KMS-11 (cell line): ENCODE data around the gene C5orf15.

Experiments
- H2AFZ ChIP-seq: fragments of 200-600 bp; sonication (generic); 2 replicates; pipeline ENCODE4 v1.6.1; 2016; ENCODE audit warnings: antibody characterized with exemption, mixed run types, low read depth
- H3K27ac ChIP-seq: fragments of 200-600 bp; sonication (generic); 2 replicates; pipeline ENCODE4 v1.6.1; 2016; ENCODE audit warnings: mild to moderate bottlenecking, mixed run types
- H3K27me3 ChIP-seq: fragments of 200-600 bp; sonication (generic); 2 replicates; pipeline ENCODE4 v1.6.1; 2017; ENCODE audit warnings: mild to moderate bottlenecking, low read depth, mixed run types, moderate library complexity; ENCODE audit not compliant: insufficient read depth
- H3K36me3 ChIP-seq: fragments of 200-600 bp; sonication (generic); 2 replicates; pipeline ENCODE4 v1.6.1; 2017; ENCODE audit warnings: mild to moderate bottlenecking, mixed run types; ENCODE audit not compliant: insufficient read depth
- H3K4me1 ChIP-seq: fragments of 200-600 bp; sonication (generic); 2 replicates; pipeline ENCODE4 v1.6.1; 2016; ENCODE audit warnings: mild to moderate bottlenecking, low read depth, mixed run types; ENCODE audit not compliant: poor library complexity, severe bottlenecking
- H3K4me2 ChIP-seq: fragments of 200-600 bp; sonication (generic); 2 replicates; pipeline ENCODE4 v1.7.0; 2016; ENCODE audit warnings: mild to moderate bottlenecking, mixed run types
- H3K4me3 ChIP-seq: fragments of 200-600 bp; sonication (generic); IDR thresholded peaks from 2 replicates; pipeline ENCODE4 v1.6.1; 2017; ENCODE audit warnings: low read depth, low read length, mixed read lengths; ENCODE audit not compliant: insufficient read depth
- H3K79me2 ChIP-seq: fragments of 200-600 bp; sonication (generic); 2 replicates; pipeline ENCODE4 v1.6.1; 2016; ENCODE audit warnings: low read depth, mixed run types; ENCODE audit not compliant: insufficient read depth
- H3K9ac ChIP-seq: fragments of 200-600 bp; sonication (generic); 2 replicates; pipeline ENCODE4 v1.6.1; 2016; ENCODE audit warnings: mild to moderate bottlenecking, mixed run types
- H4K20me1 ChIP-seq: fragments of 200-600 bp; sonication (generic); 2 replicates; pipeline ENCODE4 v1.6.1; 2016; ENCODE audit warnings: mild to moderate bottlenecking, mixed run types; ENCODE audit not compliant: insufficient read depth
- CTCF ChIP-seq: fragments of 200-600 bp; sonication (generic); conservative IDR thresholded peaks from 2 replicates; pipeline ENCODE4 v1.6.1; 2017; ENCODE audit warnings: low read depth, mild to moderate bottlenecking, antibody characterized with exemption, low read length, moderate library complexity, mixed read lengths

C5orf15 gene

GRCh38 chr5:133968204-133968980 lies at the start of gene C5orf15:
Gene C5orf15, minus strand, starts transcription at chr5:133968625. Its CDS starts 41 bp downstream, at chr5:133968584.
- H3K4me3 ChIP-seq = no peak within 1 kb of the TSS
- H3K36me3 ChIP-seq = no peaks in the 10 kb centered on the region; the same call in 1 of the 2 replicates
- H3K27me3 ChIP-seq = no peaks in the 10 kb centered on the region
- peaks cover 21% of the 10 kb centered on the region for H3K4me1 ChIP-seq
- TF ChIP-seq CTCF = no peak; the same call in 1 of the 2 replicates
- peak within 1 kb of the TSS; percentile 68 for H3K9ac ChIP-seq
- no peaks in the 10 kb centered on the region for H4K20me1 ChIP-seq
- peaks cover 29% of the 10 kb centered on the region; the same call in 1 of the 2 replicates for H3K79me2 ChIP-seq
- H2AFZ ChIP-seq = peak within 1 kb of the TSS; percentile 69
- peak within 1 kb of the TSS; percentile 34 for H3K27ac ChIP-seq
- H3K4me2 ChIP-seq = peak within 1 kb of the TSS; percentile 81

GRCh38 chr5:134008266-134008749 lies 39.9 kb upstream of the C5orf15 start:
- Histone ChIP-seq H2AFZ (no peak overlapping the region), H3K4me2 (no peak overlapping the region)

GRCh38 chr5:134007581-134008265 lies 39.3 kb upstream of the C5orf15 start:
- Histone ChIP-seq H3K4me2 (no peak overlapping the region), H3K4me3 (no peak overlapping the region)

More at GRCh38 chr5:134008266-134008749, 39.9 kb upstream of the C5orf15 start:
- Histone ChIP-seq H3K27me3 (no peaks in the 10 kb centered on the region), H3K36me3 (no peaks in the 10 kb centered on the region), H4K20me1 (no peaks in the 10 kb centered on the region), H3K4me1 (no peaks in the 10 kb centered on the region), H3K4me3 (no peak overlapping the region), H3K9ac (no peak overlapping the region), H3K79me2 (peaks cover 11% of the 10 kb centered on the region), H3K27ac (no peak overlapping the region)
- TF ChIP-seq CTCF = no peak

GRCh38 chr5:134006115-134006514 lies 37.7 kb upstream of the C5orf15 start:
- H3K27me3 ChIP-seq = no peaks in the 10 kb centered on the region
- peaks cover 19% of the 10 kb centered on the region for H3K4me1 ChIP-seq
- no peak overlapping the region; the same call in 1 of the 2 replicates for H3K4me2 ChIP-seq
- H3K36me3 ChIP-seq = no peaks in the 10 kb centered on the region
- H3K9ac ChIP-seq = no peak overlapping the region
- no peak overlapping the region for H3K27ac ChIP-seq
- H3K79me2 ChIP-seq = peaks cover 33% of the 10 kb centered on the region
- H2AFZ ChIP-seq = no peak overlapping the region
- H3K4me3 ChIP-seq = no peak overlapping the region
- TF ChIP-seq CTCF = no peak
- H4K20me1 ChIP-seq = peaks cover 7% of the 10 kb centered on the region; the same call in 1 of the 2 replicates

More at GRCh38 chr5:134007581-134008265, 39.3 kb upstream of the C5orf15 start:
- Histone ChIP-seq H3K9ac (no peak overlapping the region), H3K4me1 (peaks cover 4% of the 10 kb centered on the region), H4K20me1 (no peaks in the 10 kb centered on the region), H3K27ac (no peak overlapping the region), H3K27me3 (no peaks in the 10 kb centered on the region), H3K36me3 (no peaks in the 10 kb centered on the region), H3K79me2 (peaks cover 17% of the 10 kb centered on the region), H2AFZ (no peak overlapping the region)
- TF ChIP-seq CTCF = no peak
